Prostate gland (tissue), 2 donors: ENCODE measurements around the gene XXYLT1.

Source experiments
- CTCF ChIP-seq, 4 experiments: fragments of 200-600 bp in 2 of 4; fragments of 450-650 bp in 2 of 4; sonication (generic) in 2 of 4; IDR thresholded peaks; 1 replicate in 3 of 4; 2 replicates in 1 of 4; pipeline ENCODE4 v1.5.1; 2016 to 2019; ENCODE audit warnings: antibody characterized with exemption in 4 of 4, mild to moderate bottlenecking in 2 of 4, moderate library complexity in 2 of 4
- POLR2A ChIP-seq: fragments of 450-650 bp; IDR thresholded peaks from one replicate; pipeline ENCODE4 v1.6.1; 2016; ENCODE audit warnings: antibody characterized with exemption, mild to moderate bottlenecking

- TF ChIP-seq POLR2A (no peak), CTCF (IDR thresholded peaks at IDR 0.05) (no peak)
Observed at GRCh38 chr3:195097331-195098255, 173.4 kb downstream of the XXYLT1 start.
